Ureter (tissue), 1 donor: ENCODE results near the gene LACTBL1. TPM values are rescaled to one million over a fixed set of nuclear protein-coding genes. Genes with fewer than 3 reads are reported as not detected.

Experiments used
- DNase-seq: peaks from one replicate; pipeline ENCODE4 v3.0.0-alpha.2; 2020; ENCODE audit warnings: low spot score
- total RNA-seq: library from RNA; stranded (reverse); gene quantifications from one replicate; pipeline ENCODE4 v1.2.4, GENCODE V29; 2023
- donor health status: DM: yes; HTN: yes; CAD: no.

Gene LACTBL1
- total RNA-seq, 1 donor from 2014 or later = not detected

GRCh38 chr1:22913421-22914141, 59.1 kb downstream of the LACTBL1 start:
- DNase-seq = no peak

GRCh38 chr1:22912311-22912710, 60.4 kb downstream of the LACTBL1 start:
- no peak for DNase-seq

DNA sequence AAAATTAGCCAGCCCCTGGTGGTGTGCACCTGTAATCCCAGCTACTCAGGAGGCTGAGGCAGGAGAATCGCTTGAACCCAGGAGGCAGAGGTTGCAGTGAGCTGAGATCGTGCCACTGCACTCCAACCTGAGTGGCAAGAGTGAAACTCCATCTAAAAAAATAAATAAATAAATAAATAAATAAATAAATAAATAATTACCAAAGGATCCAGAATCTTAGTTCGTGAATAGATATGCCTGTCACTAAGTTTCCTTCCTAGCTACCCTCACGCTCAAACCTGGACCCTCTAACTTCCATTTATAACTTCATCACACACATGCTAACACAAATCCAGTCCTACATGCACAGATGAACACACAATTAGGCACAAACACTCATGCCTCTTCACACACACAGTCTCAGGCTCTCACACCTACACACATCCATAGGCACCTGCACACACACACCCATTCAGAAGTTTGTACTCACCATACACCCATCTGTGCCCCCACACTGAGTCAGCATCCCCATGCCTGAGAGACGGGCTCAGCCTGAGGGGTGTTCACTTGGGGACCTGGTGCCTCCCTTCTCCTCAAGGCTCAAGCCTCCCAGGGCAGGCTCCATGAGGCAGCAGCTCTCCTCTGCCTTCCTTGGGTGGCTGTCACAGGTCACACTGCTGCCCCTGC, 61.5 kb downstream of the LACTBL1 start:
- no peak for DNase-seq

GRCh38 chr1:22910286-22910685, 62.4 kb downstream of the LACTBL1 start:
- DNase-seq = no peak

- no peak for DNase-seq
Measured at GRCh38 chr1:22908880-22909426, 63.7 kb downstream of the LACTBL1 start.

- no peak for DNase-seq
Measured at GRCh38 chr1:22907528-22907927, 65.1 kb downstream of the LACTBL1 start.

GRCh38 chr1:22906968-22907367, 65.7 kb downstream of the LACTBL1 start:
- DNase-seq = no peak

- no peak for DNase-seq
Measured at GRCh38 chr1:22903113-22903512, 69.6 kb downstream of the LACTBL1 start.

Other genes starting within 250 kb of the LACTBL1 start
- gene TEX46, start 43.0 kb upstream of the LACTBL1 start, total RNA-seq = not detected
- 75.6 TPM for gene KDM1A, start 46.6 kb upstream of the LACTBL1 start, total RNA-seq
- 48.3 TPM for gene LUZP1, start 196.0 kb upstream of the LACTBL1 start, total RNA-seq
- 0.91 TPM for gene HTR1D, start 244.6 kb upstream of the LACTBL1 start, total RNA-seq